ENCODE data around the gene EDN1.
"Not testable (repeated sequence)": the region's sequence is repeated elsewhere in the genome, so short reads cannot be mapped to it uniquely, and the experiment has no call there.

Gene EDN1

GRCh38 chr6:12327988-12328387 lies 37.8 kb downstream of the EDN1 start:
- Histone ChIP-seq H3K27me3 (ENCODE audit: insufficient read depth, low read depth) (no peaks in the 10 kb centered on the region), H4K20me1 (ENCODE audit: insufficient read depth) (no peaks in the 10 kb centered on the region), H3K79me2 (ENCODE audit: insufficient read depth, low read depth) (no peaks in the 10 kb centered on the region), H2AFZ (ENCODE audit: low read depth) (no peak overlapping the region), H3K4me2 (no peak overlapping the region), H3K4me3 (IDR thresholded peaks at IDR 0.05; ENCODE audit: insufficient read depth, low read depth, low read length) (no peak overlapping the region), H3K9ac (no peak overlapping the region), H3K27ac (no peak overlapping the region), H3K4me1 (ENCODE audit: low read depth, poor library complexity, severe bottlenecking) (no peaks in the 10 kb centered on the region), H3K36me3 (ENCODE audit: insufficient read depth) (no peaks in the 10 kb centered on the region)
- TF ChIP-seq CTCF (conservative IDR thresholded peaks at IDR 0.05; ENCODE audit: low read depth, low read length), result no peak

GRCh38 chr6:12328701-12329100 lies 38.5 kb downstream of the EDN1 start:
- no peak for TF ChIP-seq CTCF (conservative IDR thresholded peaks at IDR 0.05; ENCODE audit: low read depth, low read length)
- Histone ChIP-seq H3K4me2 (no peak overlapping the region), H3K36me3 (ENCODE audit: insufficient read depth) (no peaks in the 10 kb centered on the region), H2AFZ (ENCODE audit: low read depth) (no peak overlapping the region), H3K9ac (no peak overlapping the region), H3K4me3 (IDR thresholded peaks at IDR 0.05; ENCODE audit: insufficient read depth, low read depth, low read length) (no peak overlapping the region), H3K27ac (no peak overlapping the region), H3K27me3 (ENCODE audit: insufficient read depth, low read depth) (no peaks in the 10 kb centered on the region), H3K79me2 (ENCODE audit: insufficient read depth, low read depth) (no peaks in the 10 kb centered on the region), H4K20me1 (ENCODE audit: insufficient read depth) (no peaks in the 10 kb centered on the region), H3K4me1 (ENCODE audit: low read depth, poor library complexity, severe bottlenecking) (no peaks in the 10 kb centered on the region)

GRCh38 chr6:12331474-12331873 lies 41.3 kb downstream of the EDN1 start:
- Histone ChIP-seq H3K27ac (no peak overlapping the region), H3K27me3 (ENCODE audit: insufficient read depth, low read depth) (no peaks in the 10 kb centered on the region), H3K9ac (no peak overlapping the region), H3K36me3 (ENCODE audit: insufficient read depth) (no peaks in the 10 kb centered on the region), H3K4me1 (ENCODE audit: low read depth, poor library complexity, severe bottlenecking) (no peaks in the 10 kb centered on the region), H3K4me2 (no peak overlapping the region), H2AFZ (ENCODE audit: low read depth) (no peak overlapping the region), H3K79me2 (ENCODE audit: insufficient read depth, low read depth) (no peaks in the 10 kb centered on the region), H4K20me1 (ENCODE audit: insufficient read depth) (no peaks in the 10 kb centered on the region), H3K4me3 (IDR thresholded peaks at IDR 0.05; ENCODE audit: insufficient read depth, low read depth, low read length) (no peak overlapping the region)
- TF ChIP-seq CTCF (conservative IDR thresholded peaks at IDR 0.05; ENCODE audit: low read depth, low read length), result no peak

GRCh38 chr6:12331951-12332749 lies 42.0 kb downstream of the EDN1 start:
- Histone ChIP-seq H3K4me1 (ENCODE audit: low read depth, poor library complexity, severe bottlenecking) (no peaks in the 10 kb centered on the region), H4K20me1 (ENCODE audit: insufficient read depth) (no peaks in the 10 kb centered on the region), H3K27ac (no peak overlapping the region), H3K9ac (no peak overlapping the region), H3K4me3 (IDR thresholded peaks at IDR 0.05; ENCODE audit: insufficient read depth, low read depth, low read length) (no peak overlapping the region), H3K36me3 (ENCODE audit: insufficient read depth) (no peaks in the 10 kb centered on the region), H3K4me2 (no peak overlapping the region), H3K27me3 (ENCODE audit: insufficient read depth, low read depth) (no peaks in the 10 kb centered on the region), H2AFZ (ENCODE audit: low read depth) (no peak overlapping the region), H3K79me2 (ENCODE audit: insufficient read depth, low read depth) (no peaks in the 10 kb centered on the region)
- no peak for TF ChIP-seq CTCF (conservative IDR thresholded peaks at IDR 0.05; ENCODE audit: low read depth, low read length)

GRCh38 chr6:12332750-12333079 lies 42.6 kb downstream of the EDN1 start:
- H3K9ac ChIP-seq; H3K4me1 ChIP-seq (ENCODE audit: low read depth, poor library complexity, severe bottlenecking); H3K27ac ChIP-seq: not testable (repeated sequence)

More at GRCh38 chr6:12332750-12333079, 42.6 kb downstream of the EDN1 start:
- H3K36me3 ChIP-seq (ENCODE audit: insufficient read depth); H2AFZ ChIP-seq (ENCODE audit: low read depth); H3K4me2 ChIP-seq; H3K4me3 ChIP-seq (IDR thresholded peaks at IDR 0.05; ENCODE audit: insufficient read depth, low read depth, low read length); H3K79me2 ChIP-seq (ENCODE audit: insufficient read depth, low read depth); H4K20me1 ChIP-seq (ENCODE audit: insufficient read depth); H3K27me3 ChIP-seq (ENCODE audit: insufficient read depth, low read depth): not testable (repeated sequence)
